HEK293 (cell line): Measurements from ENCODE around the gene BAG2.

Experiments
- CTCF ChIA-PET: fragments of 350-600 bp; formaldehyde crosslinking; extraction: SDS; loops from one replicate; lab custom pipeline; 2021; ENCODE audit warnings: antibody characterized with exemption; lab: Yijun Ruan, JAX
- POLR2A ChIA-PET: fragments of 300-600 bp; formaldehyde crosslinking; extraction: SDS; loops from one replicate; lab custom pipeline; 2020; ENCODE audit warnings: antibody characterized with exemption, inconsistent platforms; lab: Yijun Ruan, JAX
- H3K27ac ChIP-seq: fragments of 200-500 bp; sonication (Bioruptor generic); 2 replicates; pipeline ENCODE4 v1.5.1; 2014; ENCODE audit warnings: low read depth, low read length, control low read depth, inconsistent platforms; ENCODE audit errors: extremely low read depth
- H3K36me3 ChIP-seq, 2 experiments: fragments of 200-500 bp in 1 of 2; sonication (Bioruptor generic) in 1 of 2; 1 replicate in 1 of 2; 2 replicates in 1 of 2; pipeline ENCODE4 v1.5.1; 2014 to 2017; ENCODE audit warnings: inconsistent platforms in 2 of 2, low read length in 2 of 2; ENCODE audit not compliant: control insufficient read depth in 2 of 2, insufficient read depth in 1 of 2
- H3K4me1 ChIP-seq: fragments of 200-500 bp; sonication (Bioruptor generic); 2 replicates; pipeline ENCODE4 v1.5.1; 2014; ENCODE audit warnings: mild to moderate bottlenecking, low read length, inconsistent platforms; ENCODE audit not compliant: control insufficient read depth, insufficient read depth
- H3K4me3 ChIP-seq: 2 replicates; pipeline ENCODE4 v1.5.1; 2011; ENCODE audit warnings: low read depth, mild to moderate bottlenecking, control low read depth, low read length, moderate library complexity
- H3K9me3 ChIP-seq: fragments of 200-500 bp; sonication (Bioruptor generic); 2 replicates; pipeline ENCODE4 v1.5.1; 2014; ENCODE audit warnings: low read depth, low read length, inconsistent platforms; ENCODE audit not compliant: control insufficient read depth, insufficient read depth
- AEBP2 ChIP-seq: fragments of 450-650 bp; formaldehyde crosslinking; IDR thresholded peaks from 2 replicates; pipeline ENCODE4 v1.5.1; 2016; ENCODE audit warnings: missing biosample characterization, missing genetic modification characterization, borderline replicate concordance
- KLF9 ChIP-seq: fragments of 450-650 bp; formaldehyde crosslinking; IDR thresholded peaks from 2 replicates; pipeline ENCODE4 v1.5.1; 2016; ENCODE audit warnings: missing biosample characterization, missing genetic modification characterization, low read depth
- PRDM1 ChIP-seq: fragments of 450-650 bp; formaldehyde crosslinking; IDR thresholded peaks from 2 replicates; pipeline ENCODE4; 2016; ENCODE audit warnings: missing biosample characterization, missing genetic modification characterization
- PRDM6 ChIP-seq: fragments of 450-650 bp; formaldehyde crosslinking; IDR thresholded peaks from 2 replicates; pipeline ENCODE4 v1.5.1; 2017; ENCODE audit warnings: missing biosample characterization, missing genetic modification characterization
- SP7 ChIP-seq: fragments of 450-650 bp; formaldehyde crosslinking; IDR thresholded peaks from 2 replicates; pipeline ENCODE4 v1.5.1; 2016; ENCODE audit warnings: missing biosample characterization, missing genetic modification characterization
- ZBTB20 ChIP-seq: fragments of 450-650 bp; formaldehyde crosslinking; IDR thresholded peaks from 2 replicates; pipeline ENCODE4 v1.5.1; 2016; ENCODE audit warnings: missing biosample characterization, missing genetic modification characterization
- ZBTB49 ChIP-seq: fragments of 450-650 bp; formaldehyde crosslinking; IDR thresholded peaks from 2 replicates; pipeline ENCODE4 v1.5.1; 2016; ENCODE audit warnings: missing biosample characterization, missing genetic modification characterization, low read depth
- ZIC2 ChIP-seq: fragments of 450-650 bp; formaldehyde crosslinking; IDR thresholded peaks from 2 replicates; pipeline ENCODE4 v1.5.1; 2016; ENCODE audit warnings: missing biosample characterization, missing genetic modification characterization
- ZNF169 ChIP-seq: fragments of 450-650 bp; formaldehyde crosslinking; IDR thresholded peaks from 2 replicates; pipeline ENCODE4 v1.5.1; 2016; ENCODE audit warnings: missing biosample characterization, missing genetic modification characterization
- ZNF473 ChIP-seq: fragments of 450-650 bp; formaldehyde crosslinking; IDR thresholded peaks from 2 replicates; pipeline ENCODE4 v1.5.1; 2017; ENCODE audit warnings: missing biosample characterization, missing genetic modification characterization
- ZNF664 ChIP-seq: fragments of 450-650 bp; formaldehyde crosslinking; IDR thresholded peaks from 2 replicates; pipeline ENCODE4 v1.5.1; 2016; ENCODE audit warnings: missing biosample characterization, missing genetic modification characterization
- ZNF677 ChIP-seq: fragments of 450-650 bp; IDR thresholded peaks from 2 replicates; pipeline ENCODE4 v1.5.0; 2018; ENCODE audit warnings: missing biosample characterization, mild to moderate bottlenecking, missing genetic modification characterization, moderate library complexity

BAG2 gene

GRCh38 chr6:57205550-57206328 lies 33.6 kb downstream of the BAG2 start:
- no peaks in the 10 kb centered on the region for H3K4me1 ChIP-seq
- CTCF ChIA-PET: interaction anchor here (0.6 to 1.4 kb wide), 8 partner anchors 8 to 301 kb away, joined by 3 to 6 read pairs (median 4); no protein-coding TSS in a partner anchor
- TF ChIP-seq PRDM1 (tag by site-specific recombination): peak; percentile 78
- TF ChIP-seq ZIC2 (tag by site-specific recombination): no peak
- TF ChIP-seq KLF9: no peak
- TF ChIP-seq ZNF473 (tag by site-specific recombination): no peak
- TF ChIP-seq ZNF677 (tag by site-specific recombination): no peak
- peak; percentile 65 for TF ChIP-seq ZNF664 (tag by site-specific recombination)
- TF ChIP-seq ZNF169 (tag by site-specific recombination): no peak
- TF ChIP-seq, all 188 proteins: peak for 2
- no peaks in the 10 kb centered on the region for H3K9me3 ChIP-seq
- POLR2A ChIA-PET: interaction anchor here (1.3 kb wide), 1 partner anchor 16 kb away, joined by 3 read pairs; the partner anchor contains the start of gene RAB23
- no peak overlapping the region for H3K27ac ChIP-seq
- H3K4me3 ChIP-seq: no peak overlapping the region
- peaks cover 0 to 9% of the 10 kb centered on the region in 2 experiments; a peak in 2 of 3 replicates for H3K36me3 ChIP-seq

GRCh38 chr6:57207141-57207540 lies 35.0 kb downstream of the BAG2 start:
- H3K36me3 ChIP-seq: peaks cover 0 to 9% of the 10 kb centered on the region in 2 experiments; a peak in 2 of 3 replicates
- ChIA-PET POLR2A (interaction anchor here (1.3 kb wide), 1 partner anchor 14 kb away, joined by 3 read pairs; the partner anchor contains the start of gene RAB23), CTCF (interaction anchor here (0.8 to 1.3 kb wide), 3 partner anchors 9 to 17 kb away, joined by 3 read pairs; no protein-coding TSS in a partner anchor)
- H3K4me3 ChIP-seq: no peak overlapping the region
- no peaks in the 10 kb centered on the region for H3K4me1 ChIP-seq
- no peaks in the 10 kb centered on the region for H3K9me3 ChIP-seq
- 0 out of 2 replicates have a peak, but pooled peaks have one; percentile 19 for TF ChIP-seq PRDM1 (tag by site-specific recombination)
- TF ChIP-seq AEBP2 (tag by site-specific recombination): no peak
- TF ChIP-seq, all 188 proteins: peak for 1
- H3K27ac ChIP-seq: no peak overlapping the region

GRCh38 chr6:57207872-57208271 lies 35.7 kb downstream of the BAG2 start:
- ChIA-PET CTCF (interaction anchor here (0.8 to 1.3 kb wide), 2 partner anchors 13 to 17 kb away, joined by 3 read pairs; no protein-coding TSS in a partner anchor), POLR2A (no interaction called here)
- Histone ChIP-seq H3K4me1 (no peaks in the 10 kb centered on the region), H3K9me3 (no peaks in the 10 kb centered on the region), H3K27ac (no peak overlapping the region), H3K36me3 (peaks cover 0 to 6% of the 10 kb centered on the region in 2 experiments; a peak in 2 of 3 replicates)
- no peak for TF ChIP-seq SP7 (tag by site-specific recombination)
- 0 out of 2 replicates have a peak, but pooled peaks have one; percentile 19 for TF ChIP-seq PRDM1 (tag by site-specific recombination)
- TF ChIP-seq, all 188 proteins: peak for 1
- no peak overlapping the region for H3K4me3 ChIP-seq

GRCh38 chr6:57209030-57209429 lies 36.9 kb downstream of the BAG2 start:
- ChIA-PET CTCF (interaction anchor here (1.0 kb wide), 1 partner anchor 19 kb away, joined by 3 read pairs; no protein-coding TSS in a partner anchor), POLR2A (no interaction called here)
- H3K36me3 ChIP-seq: peaks cover 0 to 2% of the 10 kb centered on the region in 2 experiments; a peak in 1 of 3 replicates
- H3K27ac ChIP-seq: no peak overlapping the region
- no peak overlapping the region for H3K4me3 ChIP-seq
- TF ChIP-seq ZBTB20 (tag by site-specific recombination) (peak; percentile 37; the same call in 1 of the 2 replicates), ZBTB49 (tag by site-specific recombination) (no peak), PRDM6 (tag by site-specific recombination) (0 out of 2 replicates have a peak, but pooled peaks have one; percentile 18)
- no peaks in the 10 kb centered on the region for H3K9me3 ChIP-seq
- no peaks in the 10 kb centered on the region for H3K4me1 ChIP-seq
